Activated CD4-positive, alpha-beta T cell treated with anti-CD3 and anti-CD28 coated beads, Interleukin-2, amount 50 U/mL, for 48 hours (primary cell): ENCODE measurements around the gene KRTAP4-9.
"Not testable (repeated sequence)": the region's sequence is repeated elsewhere in the genome, so short reads cannot be mapped to it uniquely, and the experiment has no call there.

ENCODE experiments used
- DNase-seq, 2 experiments: peaks; one replicate each; pipeline ENCODE4 v3.0.0-alpha.2; 2020

KRTAP4-9 gene

GRCh38 chr17:41098481-41098880 is 6.7 kb upstream of the KRTAP4-9 start:
- DNase-seq = no peak

- not testable (repeated sequence) for DNase-seq
Observed at GRCh38 chr17:41099682-41100480, 5.3 kb upstream of the KRTAP4-9 start.

- DNase-seq = no peak
Observed at GRCh38 chr17:41101586-41102259, 3.5 kb upstream of the KRTAP4-9 start, which contains the start of gene KRTAP4-16. TSS of gene KRTAP4-16 (minus strand) at chr17:41102209. CDS start at chr17:41102209, 0 bp downstream.

- no peak for DNase-seq
Observed at GRCh38 chr17:41103896-41104295, 1.3 kb upstream of the KRTAP4-9 start.

GRCh38 chr17:41104386-41105038 is 677 bp upstream of the KRTAP4-9 start:
- DNase-seq = not testable (repeated sequence)

GRCh38 chr17:41107941-41108450 is 2.8 kb downstream of the KRTAP4-9 start:
- DNase-seq = no peak

- DNase-seq = not testable (repeated sequence)
Observed at GRCh38 chr17:41108728-41109386, 3.7 kb downstream of the KRTAP4-9 start.

GRCh38 chr17:41111151-41111885 is 6.1 kb downstream of the KRTAP4-9 start:
- DNase-seq = no peak

- DNase-seq = no peak
Observed at GRCh38 chr17:41116297-41116696, 11.1 kb downstream of the KRTAP4-9 start.

GRCh38 chr17:41117846-41118386 is 12.7 kb downstream of the KRTAP4-9 start, which contains the start of gene KRTAP4-11:
TSS of gene KRTAP4-11 (minus strand) at chr17:41118373. CDS start at chr17:41118315, 58 bp downstream.
- not testable (repeated sequence) for DNase-seq

- DNase-seq = no peak
Observed at GRCh38 chr17:41118721-41119120, 13.5 kb downstream of the KRTAP4-9 start.

GRCh38 chr17:41119696-41120690 is 14.8 kb downstream of the KRTAP4-9 start:
- not testable (repeated sequence) for DNase-seq

- DNase-seq = no peak
Observed at GRCh38 chr17:41121742-41122141, 16.6 kb downstream of the KRTAP4-9 start.

GRCh38 chr17:41123292-41123990 is 18.3 kb downstream of the KRTAP4-9 start:
- not testable (repeated sequence) for DNase-seq

GRCh38 chr17:41123991-41124371 is 18.8 kb downstream of the KRTAP4-9 start, which contains the start of gene KRTAP4-12:
TSS of gene KRTAP4-12 (minus strand) at chr17:41124182. CDS start at chr17:41124122, 60 bp downstream.
- DNase-seq = not testable (repeated sequence)

GRCh38 chr17:41125064-41125463 is 19.9 kb downstream of the KRTAP4-9 start:
- DNase-seq = no peak

GRCh38 chr17:41126412-41126811 is 21.2 kb downstream of the KRTAP4-9 start:
- DNase-seq = no peak

- no peak for DNase-seq
Observed at GRCh38 chr17:41127371-41127770, 22.2 kb downstream of the KRTAP4-9 start.

GRCh38 chr17:41131979-41132378 is 26.8 kb downstream of the KRTAP4-9 start:
- DNase-seq = no peak
